IPS DF 19.7 (cell line): Measurements from ENCODE around the gene NDUFB4.
A peak's percentile ranks its signal among the peaks of the same experiment; 100 is the strongest.

ENCODE experiments used
- DNase-seq: peaks from one replicate; pipeline ENCODE4 v3.0.0-alpha.2; 2013; ENCODE audit warnings: low read depth, low spot score

NDUFB4 gene

GRCh38 chr3:120596116-120596852 is at the start of gene NDUFB4:
NDUFB4 (plus strand) TSS chr3:120596336; CDS start chr3:120596360, 24 bp downstream.
- peak; percentile 97 for DNase-seq

GRCh38 chr3:120550546-120550945 is 45.6 kb upstream of the NDUFB4 start:
- no peak for DNase-seq

GRCh38 chr3:120552184-120553172 is 43.7 kb upstream of the NDUFB4 start:
- no peak for DNase-seq

GRCh38 chr3:120554812-120555606 is 41.1 kb upstream of the NDUFB4 start:
- no peak for DNase-seq

- no peak for DNase-seq
Observed at GRCh38 chr3:120555657-120556509, 40.3 kb upstream of the NDUFB4 start.

- no peak for DNase-seq
Observed at GRCh38 chr3:120557115-120557514, 39.0 kb upstream of the NDUFB4 start.

GRCh38 chr3:120558771-120559241 is 37.3 kb upstream of the NDUFB4 start:
- DNase-seq: no peak

- DNase-seq: no peak
Observed at GRCh38 chr3:120559242-120560061, 36.7 kb upstream of the NDUFB4 start.

- no peak for DNase-seq
Observed at GRCh38 chr3:120560304-120561250, 35.6 kb upstream of the NDUFB4 start.

- no peak for DNase-seq
Observed at GRCh38 chr3:120561251-120562045, 34.7 kb upstream of the NDUFB4 start.

GRCh38 chr3:120563356-120564022 is 32.6 kb upstream of the NDUFB4 start:
- DNase-seq: no peak

- no peak for DNase-seq
Observed at GRCh38 chr3:120566243-120566975, 29.7 kb upstream of the NDUFB4 start.

- DNase-seq: no peak
Observed at GRCh38 chr3:120567370-120568201, 28.6 kb upstream of the NDUFB4 start.

GRCh38 chr3:120568202-120568531 is 28.0 kb upstream of the NDUFB4 start:
- DNase-seq: no peak

GRCh38 chr3:120568598-120568997 is 27.5 kb upstream of the NDUFB4 start:
- no peak for DNase-seq
